IgD-negative memory B cell (primary cell): ENCODE results near the gene PRKAA1. TPM values are rescaled to one million over a fixed set of nuclear protein-coding genes. Genes with fewer than 3 reads are reported as not detected.

ENCODE experiments used
- H3K27ac Mint-ChIP-seq, 3 donors: one replicate each; pipeline ENCODE4 v1.8.0; 2020 to 2022; ENCODE audit warnings: mild to moderate bottlenecking in 3 of 3, mixed read lengths in 3 of 3, moderate library complexity in 1 of 3
- H3K27me3 Mint-ChIP-seq: one replicate; pipeline ENCODE4 v1.8.0; 2021; ENCODE audit warnings: mixed read lengths
- H3K36me3 Mint-ChIP-seq: one replicate; pipeline ENCODE4 v1.8.0; 2020; ENCODE audit warnings: mild to moderate bottlenecking, mixed read lengths
- H3K4me1 Mint-ChIP-seq, 3 donors: one replicate each; pipeline ENCODE4 v1.8.0; 2020 to 2022; ENCODE audit warnings: mixed read lengths in 3 of 3, mild to moderate bottlenecking in 1 of 3
- H3K4me3 Mint-ChIP-seq, 4 donors: one replicate each; pipeline ENCODE4 v1.8.0; 2020 to 2022; ENCODE audit warnings: mild to moderate bottlenecking in 4 of 4, mixed read lengths in 4 of 4, moderate library complexity in 3 of 4
- H3K9me3 Mint-ChIP-seq, 3 donors: one replicate each; pipeline ENCODE4 v1.8.0; 2020 to 2021; ENCODE audit warnings: mixed read lengths in 3 of 3, mild to moderate bottlenecking in 1 of 3
- polyA plus RNA-seq: library from polyadenylated mRNA; unstranded; fragments of 300-500 nt; fragmentation: Illumina TruSeq; gene quantifications from one replicate; pipeline ENCODE4 v1.2.3, GENCODE V29; 2021

PRKAA1 gene
- 35.7 TPM for polyA plus RNA-seq

GRCh38 chr5:40798012-40798800 lies at the start of gene PRKAA1:
Gene PRKAA1 (minus strand): TSS chr5:40798374. CDS start chr5:40798189, 185 bp downstream.
- H3K4me3 Mint-ChIP-seq: peak within 1 kb of the TSS; percentile 90 to 98 (median 95)
- H3K27ac Mint-ChIP-seq: peak within 1 kb of the TSS; percentile 87 to 96 (median 91)
- H3K27me3 Mint-ChIP-seq: no peaks in the 10 kb centered on the region
- no peaks in the 10 kb centered on the region for H3K9me3 Mint-ChIP-seq
- peaks cover 31 to 44% (median 36%) of the 10 kb centered on the region in 3 donors for H3K4me1 Mint-ChIP-seq
- H3K36me3 Mint-ChIP-seq: peaks cover 2% of the 10 kb centered on the region

- H3K27ac Mint-ChIP-seq: no peak overlapping the region
- peaks cover 3 to 10% (median 7%) of the 10 kb centered on the region in 3 donors for H3K4me1 Mint-ChIP-seq
- peaks cover 1% of the 10 kb centered on the region for H3K36me3 Mint-ChIP-seq
- H3K27me3 Mint-ChIP-seq: no peaks in the 10 kb centered on the region
- no peak overlapping the region for H3K4me3 Mint-ChIP-seq
- H3K9me3 Mint-ChIP-seq: no peaks in the 10 kb centered on the region
These were observed 49.4 kb upstream of the PRKAA1 start for GRCh38 chr5:40847525-40847924.

DNA sequence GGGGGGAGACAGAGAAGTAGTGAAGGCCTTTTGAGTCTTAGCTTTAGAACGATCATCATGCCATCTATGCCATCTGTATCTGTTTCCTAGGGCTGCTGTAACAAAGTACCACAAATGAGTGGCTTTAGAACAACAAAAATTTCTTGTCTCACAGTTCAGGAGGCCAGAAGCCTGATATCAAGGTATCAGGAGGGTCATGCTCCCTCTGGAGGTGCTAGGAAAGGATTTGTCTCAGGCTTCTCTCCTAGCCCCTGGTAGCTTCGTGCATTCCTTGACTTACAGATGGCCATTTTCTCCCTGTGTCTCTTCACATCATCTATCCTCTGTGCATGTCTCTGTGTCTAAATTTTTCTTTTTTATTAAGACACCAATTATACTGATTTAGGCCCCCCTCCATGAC lies 48.2 kb upstream of the PRKAA1 start:
- H3K27ac Mint-ChIP-seq: no peak overlapping the region
- no peak overlapping the region for H3K4me3 Mint-ChIP-seq
- H3K9me3 Mint-ChIP-seq: no peaks in the 10 kb centered on the region
- H3K27me3 Mint-ChIP-seq: peaks cover 5% of the 10 kb centered on the region
- H3K36me3 Mint-ChIP-seq: peaks cover 1% of the 10 kb centered on the region
- H3K4me1 Mint-ChIP-seq: peaks cover 3 to 15% (median 12%) of the 10 kb centered on the region in 3 donors

- Mint-ChIP-seq H3K4me1 (peaks cover 3 to 21% (median 17%) of the 10 kb centered on the region in 3 donors), H3K27me3 (peaks cover 6% of the 10 kb centered on the region), H3K27ac (no peak overlapping the region), H3K36me3 (peaks cover 1% of the 10 kb centered on the region), H3K9me3 (no peaks in the 10 kb centered on the region), H3K4me3 (no peak overlapping the region)
These were observed 46.4 kb upstream of the PRKAA1 start for GRCh38 chr5:40844565-40844964.

DNA sequence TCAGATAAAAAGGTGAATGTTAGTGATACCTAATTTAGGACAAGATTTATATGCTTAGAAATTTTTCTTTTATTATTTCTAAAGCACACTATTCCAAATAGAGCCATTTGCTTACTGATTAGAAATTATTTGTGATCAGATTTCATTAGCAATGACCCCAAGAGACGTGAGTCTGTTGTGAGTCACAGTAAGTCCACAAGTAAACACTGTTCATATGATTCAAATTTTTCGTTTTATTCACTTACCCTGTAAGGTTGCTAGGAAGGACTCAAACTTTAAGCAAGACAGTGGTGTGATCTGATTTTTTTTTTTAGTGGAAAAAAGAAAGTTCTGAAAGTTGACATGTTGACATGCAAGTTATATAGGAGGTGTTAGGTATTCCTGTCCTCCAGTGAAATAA lies 44.2 kb upstream of the PRKAA1 start:
- Mint-ChIP-seq H3K4me3 (no peak overlapping the region), H3K27me3 (peaks cover 6% of the 10 kb centered on the region), H3K36me3 (peaks cover 1% of the 10 kb centered on the region), H3K4me1 (peaks cover 5 to 29% (median 18%) of the 10 kb centered on the region in 3 donors), H3K27ac (no peak overlapping the region), H3K9me3 (no peaks in the 10 kb centered on the region)

DNA sequence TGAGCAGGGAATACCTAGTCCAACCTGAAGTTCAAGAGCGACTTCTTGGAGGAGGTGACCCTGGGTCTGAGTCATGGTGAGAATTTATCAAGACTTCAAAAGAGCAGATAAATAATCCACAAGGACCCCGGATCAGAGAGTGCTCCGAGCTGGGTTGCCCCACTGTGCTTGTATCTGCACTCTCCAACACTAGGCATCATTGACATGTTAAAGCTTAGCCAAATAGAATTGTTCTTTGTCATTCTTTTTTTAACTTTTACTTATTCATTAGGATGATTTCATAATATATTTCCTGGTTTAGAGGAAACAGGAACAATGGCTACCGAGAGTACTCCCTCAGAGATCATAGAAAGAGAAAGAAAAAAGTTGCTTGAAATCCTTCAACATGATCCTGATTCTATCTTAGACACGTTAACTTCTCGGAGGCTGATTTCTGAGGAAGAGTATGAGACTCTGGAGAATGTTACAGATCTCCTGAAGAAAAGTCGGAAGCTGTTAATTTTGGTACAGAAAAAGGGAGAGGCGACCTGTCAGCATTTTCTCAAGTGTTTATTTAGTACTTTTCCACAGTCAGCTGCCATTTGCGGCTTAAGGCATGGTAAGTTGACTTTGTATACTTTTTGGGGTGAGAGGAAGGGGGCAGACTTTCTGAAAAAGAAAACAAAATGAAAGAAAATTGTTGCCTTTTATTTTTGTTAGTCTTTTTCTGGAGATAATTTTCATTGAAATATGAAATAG lies 43.1 kb upstream of the PRKAA1 start, which contains the start of gene CARD6:
TSS of gene CARD6 (plus strand) at position 300 of the 738 bp plus-strand sequence. CDS start at position 316, 16 bp downstream.
- Mint-ChIP-seq H3K4me3 (peak within 1 kb of the TSS; percentile 83 to 95 (median 86)), H3K27me3 (peaks cover 6% of the 10 kb centered on the region), H3K36me3 (peaks cover 1% of the 10 kb centered on the region), H3K4me1 (peaks cover 5 to 31% (median 18%) of the 10 kb centered on the region in 3 donors), H3K9me3 (no peaks in the 10 kb centered on the region), H3K27ac (peak within 1 kb of the TSS; percentile 44 to 96 (median 86))

GRCh38 chr5:40838086-40838485 lies 39.9 kb upstream of the PRKAA1 start:
- Mint-ChIP-seq H3K4me3 (peak overlapping the region in 2 of 4 donors; percentile 50 to 65), H3K9me3 (peaks cover 0 to 2% (median 0%) of the 10 kb centered on the region in 3 donors), H3K4me1 (peaks cover 26 to 47% (median 37%) of the 10 kb centered on the region in 3 donors), H3K27ac (peak overlapping the region in 1 of 3 donors; percentile 71), H3K36me3 (peaks cover 3% of the 10 kb centered on the region), H3K27me3 (peaks cover 6% of the 10 kb centered on the region)

DNA sequence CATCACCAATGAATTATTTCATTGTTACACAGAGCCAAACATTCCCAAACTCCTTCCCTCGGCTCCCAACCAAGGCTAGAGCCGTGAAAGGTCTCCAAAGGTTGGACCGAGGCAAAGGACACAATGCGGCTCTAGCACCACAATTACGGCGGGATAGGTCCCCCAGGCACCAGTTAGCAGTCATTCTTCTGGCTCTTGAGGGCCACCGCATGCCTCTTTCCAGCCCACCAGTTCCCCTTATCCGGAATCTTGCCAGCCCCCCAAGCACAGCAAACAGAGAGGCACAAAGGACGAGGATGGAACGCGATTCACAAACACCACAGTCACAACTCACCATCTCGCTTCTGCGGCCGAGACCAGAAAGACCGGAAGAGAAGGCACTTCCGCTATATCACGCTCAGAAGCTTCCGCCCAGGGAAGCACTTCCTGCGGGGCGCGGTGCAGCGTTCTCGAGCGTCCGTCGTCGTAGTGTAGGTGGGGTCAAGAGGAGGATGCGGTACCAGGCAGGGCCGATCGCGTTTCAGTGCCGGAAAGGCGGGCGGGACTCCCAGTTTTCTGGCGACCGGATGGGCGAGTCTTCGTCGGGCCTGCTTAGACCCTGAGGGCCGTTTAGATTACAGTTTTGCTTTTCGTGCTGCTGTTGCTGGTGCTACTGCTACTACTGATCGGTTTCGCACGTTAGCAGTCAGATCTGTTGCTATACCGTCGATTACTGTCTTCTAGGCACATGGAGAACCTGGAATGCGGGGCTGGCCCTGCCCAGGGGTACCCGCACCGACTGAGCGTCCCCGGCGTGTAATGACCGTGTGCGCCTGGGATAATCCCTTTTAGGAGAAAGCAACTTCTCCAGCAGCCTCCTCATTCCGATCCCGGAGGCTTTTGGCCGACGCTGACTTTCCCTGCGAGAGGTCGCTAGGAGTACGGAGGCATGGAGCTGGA lies 36.9 kb upstream of the PRKAA1 start, which contains the start of gene RPL37:
TSS of gene RPL37 (minus strand) at position 374 of the 939 bp plus-strand sequence. CDS start at position 337, 37 bp downstream.
- H3K9me3 Mint-ChIP-seq: peaks cover 0 to 2% (median 0%) of the 10 kb centered on the region in 3 donors
- H3K36me3 Mint-ChIP-seq: peaks cover 9% of the 10 kb centered on the region
- H3K27ac Mint-ChIP-seq: peak within 1 kb of the TSS; percentile 82 to 98 (median 97)
- peaks cover 33 to 48% (median 39%) of the 10 kb centered on the region in 3 donors for H3K4me1 Mint-ChIP-seq
- H3K4me3 Mint-ChIP-seq: peak within 1 kb of the TSS; percentile 90 to 100 (median 98)
- no peaks in the 10 kb centered on the region for H3K27me3 Mint-ChIP-seq

GRCh38 chr5:40834391-40834848 lies 36.2 kb upstream of the PRKAA1 start:
- peaks cover 0 to 2% (median 0%) of the 10 kb centered on the region in 3 donors for H3K9me3 Mint-ChIP-seq
- peak overlapping the region; percentile 82 to 98 (median 97) for H3K27ac Mint-ChIP-seq
- no peaks in the 10 kb centered on the region for H3K27me3 Mint-ChIP-seq
- H3K4me1 Mint-ChIP-seq: peaks cover 33 to 48% (median 40%) of the 10 kb centered on the region in 3 donors
- H3K36me3 Mint-ChIP-seq: peaks cover 9% of the 10 kb centered on the region
- H3K4me3 Mint-ChIP-seq: peak overlapping the region; percentile 90 to 100 (median 98)

- H3K27ac Mint-ChIP-seq: peak overlapping the region; percentile 82 to 98 (median 97)
- peaks cover 0 to 2% (median 0%) of the 10 kb centered on the region in 3 donors for H3K9me3 Mint-ChIP-seq
- H3K36me3 Mint-ChIP-seq: peaks cover 13% of the 10 kb centered on the region
- H3K27me3 Mint-ChIP-seq: no peaks in the 10 kb centered on the region
- H3K4me3 Mint-ChIP-seq: peak overlapping the region; percentile 90 to 100 (median 98)
- H3K4me1 Mint-ChIP-seq: peaks cover 33 to 48% (median 43%) of the 10 kb centered on the region in 3 donors
These were observed 35.6 kb upstream of the PRKAA1 start for GRCh38 chr5:40833712-40834229.

- peaks cover 28 to 45% (median 42%) of the 10 kb centered on the region in 3 donors for H3K4me1 Mint-ChIP-seq
- peak overlapping the region; percentile 4 to 98 (median 82) for H3K27ac Mint-ChIP-seq
- H3K4me3 Mint-ChIP-seq: peak overlapping the region in 2 of 4 donors; percentile 90 to 100
- H3K36me3 Mint-ChIP-seq: peaks cover 15% of the 10 kb centered on the region
- peaks cover 0 to 2% (median 0%) of the 10 kb centered on the region in 3 donors for H3K9me3 Mint-ChIP-seq
- no peaks in the 10 kb centered on the region for H3K27me3 Mint-ChIP-seq
These were observed 34.2 kb upstream of the PRKAA1 start for GRCh38 chr5:40832345-40832744.

- Mint-ChIP-seq H3K9me3 (peaks cover 0 to 2% (median 0%) of the 10 kb centered on the region in 3 donors), H3K27me3 (no peaks in the 10 kb centered on the region), H3K36me3 (peaks cover 15% of the 10 kb centered on the region), H3K4me3 (peak overlapping the region in 1 of 4 donors; percentile 90), H3K4me1 (peaks cover 28 to 45% (median 42%) of the 10 kb centered on the region in 3 donors), H3K27ac (peak overlapping the region in 2 of 3 donors; percentile 19 to 82)
These were observed 33.4 kb upstream of the PRKAA1 start for GRCh38 chr5:40831346-40832210.
